ENCODE measurements around the gene FAM163B.

GRCh38 chr9:133639613-133640012 is 30.4 kb upstream of the FAM163B start:
- no peak for TF ChIP-seq CTCF (IDR thresholded peaks at IDR 0.05; ENCODE audit: poor library complexity)
- TF ChIP-seq EZH2 (IDR thresholded peaks at IDR 0.05; ENCODE audit: borderline replicate concordance), result no peak

Measured in hepatocyte (in vitro differentiated cells).